Stimulated activated CD4-positive, alpha-beta T cell treated with anti-CD3 and anti-CD28 coated beads, Interleukin-12 subunit alpha, Interleukin-12 subunit beta, amount 100 ng/mL, for 48 hours (primary cell): ENCODE results near the gene FOXF1.

Source experiments
- DNase-seq, 3 donors: peaks; one replicate each; pipeline ENCODE4 v3.0.0-alpha.2; 2020; ENCODE audit warnings: low read depth in 2 of 3, low spot score in 1 of 3

FOXF1 gene

GRCh38 chr16:86503830-86504229, 6.5 kb upstream of the FOXF1 start:
- no peak for DNase-seq

- no peak for DNase-seq
Observed at GRCh38 chr16:86504315-86505184, 5.8 kb upstream of the FOXF1 start.

- no peak for DNase-seq
Observed at GRCh38 chr16:86505185-86505898, 5.0 kb upstream of the FOXF1 start.

- DNase-seq, result no peak
Observed at GRCh38 chr16:86505899-86506864, 4.1 kb upstream of the FOXF1 start.

GRCh38 chr16:86507173-86508027, 2.9 kb upstream of the FOXF1 start:
- DNase-seq, result no peak

- no peak for DNase-seq
Observed at GRCh38 chr16:86508028-86508946, 2.0 kb upstream of the FOXF1 start.

GRCh38 chr16:86508947-86509758, 1.2 kb upstream of the FOXF1 start:
- no peak for DNase-seq

GRCh38 chr16:86509759-86510464, 415 bp upstream of the FOXF1 start:
- DNase-seq, result no peak

- no peak for DNase-seq
Observed at GRCh38 chr16:86511317-86512161, 1.2 kb downstream of the FOXF1 start.

GRCh38 chr16:86512301-86512859, 2.1 kb downstream of the FOXF1 start:
- no peak for DNase-seq

- DNase-seq, result no peak
Observed at GRCh38 chr16:86512860-86513470, 2.6 kb downstream of the FOXF1 start.

GRCh38 chr16:86513471-86514277, 3.3 kb downstream of the FOXF1 start:
- no peak for DNase-seq

- no peak for DNase-seq
Observed at GRCh38 chr16:86514481-86515376, 4.4 kb downstream of the FOXF1 start.

- DNase-seq, result no peak
Observed at GRCh38 chr16:86515413-86515776, 5.1 kb downstream of the FOXF1 start.
